GM11168 (cell line): ENCODE measurements around the gene PRKAA1.

Experiments used
- in situ Hi-C: fragments of 300-500 bp; cut with MboI; formaldehyde crosslinking; loops from one replicate; pipeline ENCODE4 v1.12.0; 2022; ENCODE audit warnings: low sequenced_read_pairs; ENCODE audit not compliant: unreplicated experiment

Gene PRKAA1

GRCh38 chr5:40798012-40798800 is at the start of gene PRKAA1:
Gene PRKAA1, minus strand, starts transcription at chr5:40798374. Its CDS starts 185 bp downstream, at chr5:40798189.
- in situ Hi-C loops = no loop called here

GRCh38 chr5:40847525-40847924 is 49.4 kb upstream of the PRKAA1 start:
- in situ Hi-C loops = no loop called here

- in situ Hi-C loops = no loop called here
Observed at GRCh38 chr5:40846371-40846770, 48.2 kb upstream of the PRKAA1 start.

- in situ Hi-C loops = no loop called here
Observed at GRCh38 chr5:40844565-40844964, 46.4 kb upstream of the PRKAA1 start.

GRCh38 chr5:40842351-40842750 is 44.2 kb upstream of the PRKAA1 start:
- in situ Hi-C loops = no loop called here

- in situ Hi-C loops = no loop called here
Observed at GRCh38 chr5:40841068-40841805, 43.1 kb upstream of the PRKAA1 start, which contains the start of gene CARD6. Gene CARD6, plus strand, starts transcription at chr5:40841367. Its CDS starts 16 bp downstream, at chr5:40841383.

GRCh38 chr5:40838086-40838485 is 39.9 kb upstream of the PRKAA1 start:
- in situ Hi-C loops = no loop called here

- in situ Hi-C loops = no loop called here
Observed at GRCh38 chr5:40834849-40835787, 36.9 kb upstream of the PRKAA1 start, which contains the start of gene RPL37. Gene RPL37, minus strand, starts transcription at chr5:40835222. Its CDS starts 37 bp downstream, at chr5:40835185.

- in situ Hi-C loops = no loop called here
Observed at GRCh38 chr5:40834391-40834848, 36.2 kb upstream of the PRKAA1 start.

- in situ Hi-C loops = no loop called here
Observed at GRCh38 chr5:40833712-40834229, 35.6 kb upstream of the PRKAA1 start.

- in situ Hi-C loops = no loop called here
Observed at GRCh38 chr5:40832345-40832744, 34.2 kb upstream of the PRKAA1 start.

GRCh38 chr5:40831346-40832210 is 33.4 kb upstream of the PRKAA1 start:
- in situ Hi-C loops = no loop called here

GRCh38 chr5:40829748-40830533 is 31.8 kb upstream of the PRKAA1 start:
- in situ Hi-C loops = no loop called here

- in situ Hi-C loops = no loop called here
Observed at GRCh38 chr5:40828690-40829661, 30.8 kb upstream of the PRKAA1 start.

- in situ Hi-C loops = no loop called here
Observed at GRCh38 chr5:40828021-40828631, 30.0 kb upstream of the PRKAA1 start.

GRCh38 chr5:40827188-40827977 is 29.2 kb upstream of the PRKAA1 start:
- in situ Hi-C loops = no loop called here
